WTC11 (cell line): Measurements from ENCODE around the gene KLHL35.
A peak's percentile ranks its signal among the peaks of the same experiment; 100 is the strongest.

Experiments used
- CBFB ChIP-seq: sonication (generic); formaldehyde crosslinking; IDR thresholded peaks from 2 replicates; pipeline ENCODE4 v1.8.1; 2022; ENCODE audit warnings: mild to moderate bottlenecking, low read depth, missing genetic modification reagents
- CREB1 ChIP-seq: sonication (generic); formaldehyde crosslinking; IDR thresholded peaks from 2 replicates; pipeline ENCODE4 v1.8.0; 2023; ENCODE audit warnings: mild to moderate bottlenecking, missing genetic modification reagents
- CREM ChIP-seq: sonication (generic); formaldehyde crosslinking; IDR thresholded peaks from 2 replicates; pipeline ENCODE4 v1.8.1; 2022; ENCODE audit warnings: mild to moderate bottlenecking, missing genetic modification reagents, moderate library complexity
- IRF2 ChIP-seq: sonication (generic); formaldehyde crosslinking; IDR thresholded peaks from 2 replicates; pipeline ENCODE4 v1.8.0; 2022; ENCODE audit warnings: low read depth, missing genetic modification reagents, borderline replicate concordance
- SMAD3 ChIP-seq: sonication (generic); formaldehyde crosslinking; IDR thresholded peaks from 2 replicates; pipeline ENCODE4 v1.8.0; 2022; ENCODE audit warnings: missing genetic modification reagents, mild to moderate bottlenecking, borderline replicate concordance
- TF ChIP-seq, protein P1 (sequence below): fragments of 200-600 bp; IDR thresholded peaks from 2 replicates; pipeline ENCODE4 v1.8.0; 2022; ENCODE audit warnings: antibody characterized with exemption
- TF ChIP-seq, protein P2 (sequence below): sonication (generic); formaldehyde crosslinking; IDR thresholded peaks from 2 replicates; pipeline ENCODE4 v1.8.0; 2022; ENCODE audit warnings: mild to moderate bottlenecking, missing genetic modification reagents

DNA sequence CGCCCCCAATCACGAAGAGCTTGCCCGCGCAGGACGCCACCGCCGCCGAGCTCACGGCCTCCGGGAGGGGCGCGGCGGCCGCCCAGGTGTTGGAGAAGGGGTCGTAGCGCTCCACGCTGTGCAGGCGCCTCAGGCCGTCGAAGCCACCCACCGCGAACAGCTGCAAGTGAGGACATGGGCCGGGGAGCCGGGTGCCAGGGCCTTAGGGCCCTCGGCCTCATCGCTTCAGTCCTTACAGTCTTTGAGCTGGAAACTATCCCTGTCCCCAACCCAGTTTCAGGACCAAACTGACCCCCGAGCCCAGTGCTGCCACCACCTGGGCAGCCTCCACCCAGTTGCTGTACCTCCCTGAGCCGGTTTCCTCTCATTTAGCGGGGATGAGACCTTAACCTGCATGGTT, 7.6 kb downstream of the KLHL35 start:
- TF ChIP-seq, protein P1, sequence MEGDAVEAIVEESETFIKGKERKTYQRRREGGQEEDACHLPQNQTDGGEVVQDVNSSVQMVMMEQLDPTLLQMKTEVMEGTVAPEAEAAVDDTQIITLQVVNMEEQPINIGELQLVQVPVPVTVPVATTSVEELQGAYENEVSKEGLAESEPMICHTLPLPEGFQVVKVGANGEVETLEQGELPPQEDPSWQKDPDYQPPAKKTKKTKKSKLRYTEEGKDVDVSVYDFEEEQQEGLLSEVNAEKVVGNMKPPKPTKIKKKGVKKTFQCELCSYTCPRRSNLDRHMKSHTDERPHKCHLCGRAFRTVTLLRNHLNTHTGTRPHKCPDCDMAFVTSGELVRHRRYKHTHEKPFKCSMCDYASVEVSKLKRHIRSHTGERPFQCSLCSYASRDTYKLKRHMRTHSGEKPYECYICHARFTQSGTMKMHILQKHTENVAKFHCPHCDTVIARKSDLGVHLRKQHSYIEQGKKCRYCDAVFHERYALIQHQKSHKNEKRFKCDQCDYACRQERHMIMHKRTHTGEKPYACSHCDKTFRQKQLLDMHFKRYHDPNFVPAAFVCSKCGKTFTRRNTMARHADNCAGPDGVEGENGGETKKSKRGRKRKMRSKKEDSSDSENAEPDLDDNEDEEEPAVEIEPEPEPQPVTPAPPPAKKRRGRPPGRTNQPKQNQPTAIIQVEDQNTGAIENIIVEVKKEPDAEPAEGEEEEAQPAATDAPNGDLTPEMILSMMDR, result no peak; the same call in 1 of the 2 replicates
- TF ChIP-seq CREB1 (CRISPR knock-in tag), result no peak
- TF ChIP-seq, protein P2, sequence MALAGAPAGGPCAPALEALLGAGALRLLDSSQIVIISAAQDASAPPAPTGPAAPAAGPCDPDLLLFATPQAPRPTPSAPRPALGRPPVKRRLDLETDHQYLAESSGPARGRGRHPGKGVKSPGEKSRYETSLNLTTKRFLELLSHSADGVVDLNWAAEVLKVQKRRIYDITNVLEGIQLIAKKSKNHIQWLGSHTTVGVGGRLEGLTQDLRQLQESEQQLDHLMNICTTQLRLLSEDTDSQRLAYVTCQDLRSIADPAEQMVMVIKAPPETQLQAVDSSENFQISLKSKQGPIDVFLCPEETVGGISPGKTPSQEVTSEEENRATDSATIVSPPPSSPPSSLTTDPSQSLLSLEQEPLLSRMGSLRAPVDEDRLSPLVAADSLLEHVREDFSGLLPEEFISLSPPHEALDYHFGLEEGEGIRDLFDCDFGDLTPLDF (CRISPR knock-in tag), result 0 out of 2 replicates have a peak, but pooled peaks have one; percentile 35
- TF ChIP-seq SMAD3 (CRISPR knock-in tag), result no peak
- TF ChIP-seq CREM, result no peak
- TF ChIP-seq IRF2 (CRISPR knock-in tag), result no peak
- TF ChIP-seq CBFB (CRISPR knock-in tag), result no peak
